GM23248 (cell line): ENCODE measurements around the gene TOX2.

Experiments used
- EZH2 ChIP-seq: fragments of 200-600 bp; sonication (generic); IDR thresholded peaks from 2 replicates; pipeline ENCODE4 v1.6.1; 2018; ENCODE audit warnings: antibody characterized with exemption, mild to moderate bottlenecking; ENCODE audit not compliant: insufficient read depth, poor library complexity, severe bottlenecking
- EZH2phosphoT487 ChIP-seq: fragments of 200-600 bp; sonication (generic); IDR thresholded peaks from 2 replicates; pipeline ENCODE4 v1.6.1; 2018; ENCODE audit warnings: antibody characterized with exemption, moderate library complexity, mild to moderate bottlenecking, low read depth; ENCODE audit not compliant: insufficient read depth

GRCh38 chr20:44109951-44110361, 195.3 kb downstream of the TOX2 start:
- TF ChIP-seq EZH2phosphoT487 (no peak), EZH2 (no peak)
